Stimulated activated CD8-positive, alpha-beta memory T cell treated with anti-CD3 and anti-CD28 coated beads, Interleukin-12 subunit alpha, Interleukin-12 subunit beta, amount 100 ng/mL, for 24 hours (primary cell): ENCODE results near the gene PAPOLB.

Source experiments
- DNase-seq: peaks from one replicate; pipeline ENCODE4 v3.0.0-alpha.2; 2020; ENCODE audit errors: extremely low read depth

PAPOLB gene

GRCh38 chr7:4878336-4879335, 16.8 kb upstream of the PAPOLB start:
- DNase-seq: no peak

GRCh38 chr7:4876586-4876985, 14.8 kb upstream of the PAPOLB start:
- DNase-seq: no peak

GRCh38 chr7:4875391-4875790, 13.6 kb upstream of the PAPOLB start:
- DNase-seq: no peak

GRCh38 chr7:4873071-4873944, 11.5 kb upstream of the PAPOLB start:
- no peak for DNase-seq

- no peak for DNase-seq
These were observed 10.3 kb upstream of the PAPOLB start for GRCh38 chr7:4871930-4872675.

GRCh38 chr7:4871056-4871680, 9.3 kb upstream of the PAPOLB start:
- no peak for DNase-seq

GRCh38 chr7:4868493-4868892, 6.7 kb upstream of the PAPOLB start:
- no peak for DNase-seq

GRCh38 chr7:4866528-4867496, 5.0 kb upstream of the PAPOLB start:
- DNase-seq: no peak

- DNase-seq: no peak
These were observed 326 bp upstream of the PAPOLB start for GRCh38 chr7:4862156-4862555.

- DNase-seq: no peak
These were observed 603 bp downstream of the PAPOLB start for GRCh38 chr7:4861227-4861626.

GRCh38 chr7:4857189-4857588, 4.6 kb downstream of the PAPOLB start:
- no peak for DNase-seq

GRCh38 chr7:4856336-4857057, 5.3 kb downstream of the PAPOLB start:
- no peak for DNase-seq

- no peak for DNase-seq
These were observed 6.9 kb downstream of the PAPOLB start for GRCh38 chr7:4854916-4855315.

- no peak for DNase-seq
These were observed 10.1 kb downstream of the PAPOLB start for GRCh38 chr7:4851459-4852422.

- DNase-seq: no peak
These were observed 11.5 kb downstream of the PAPOLB start for GRCh38 chr7:4850262-4850795.

GRCh38 chr7:4849390-4849789, 12.4 kb downstream of the PAPOLB start:
- no peak for DNase-seq

- DNase-seq: no peak
These were observed 16.1 kb downstream of the PAPOLB start for GRCh38 chr7:4845740-4846142.
